Heart left ventricle (tissue), 13 donors: ENCODE data around the gene FOXR1.

ENCODE experiments used
- CTCF ChIP-seq, 12 donors: fragments of 200-600 bp; sonication (generic) in 4 of 12; IDR thresholded peaks; one replicate each; pipeline versions ENCODE4 v1.5.0 to v1.8.0; 2018 to 2022; ENCODE audit warnings: antibody characterized with exemption in 12 of 12, mild to moderate bottlenecking in 5 of 12
- POLR2A ChIP-seq, 2 donors: fragments of 450-650 bp; IDR thresholded peaks; one replicate each; pipeline ENCODE4 v1.6.1; 2017; ENCODE audit warnings: antibody characterized with exemption in 2 of 2, mild to moderate bottlenecking in 2 of 2, moderate library complexity in 2 of 2
- donor health status: ischemic (EF 13 %, LVEDD 7.1; RV severe dilation, severe dysfunction).
- donor health status: DM: no; HTN: yes; CAD: no.
- donor health status: DM: no; HTN: no; CAD: no.
- donor health status: ischemic (EF 25% LVEDD 6.9; RV normal size, moderate dysfunction).
- donor health status: ischemic (EF 25% LVEDD 5.7; RV mildly dilated, moderate dysfunction).
- donor health status: ischemic (EF 35%, LVEDD 5.7; RV mildly dilated, moderate dysfunction).
- donor health status: nonischemic (EF 11% LVEDD 7.7; RV severe dilation, severe dysfunction).
- donor health status: DM: yes; HTN: yes; CAD: no.
- donor health status: PGD.
- donor health status: ischemic (EF 29% LVEDD 5.4; RV normal size, mild dysfunction).
- donor health status: nonischemic (EF 23%, LVEDD 6.1; RV moderate dilation, normal function).

- TF ChIP-seq CTCF (IDR thresholded peaks at IDR 0.05) (peak in 7 of 12 donors; percentile 72 to 97 (median 86)), POLR2A (IDR thresholded peaks at IDR 0.05) (peak in 1 of 2 donors; percentile 53)
These were observed 58.9 kb downstream of the FOXR1 start, which contains the start of gene SLC37A4 for GRCh38 chr11:119030329-119031047.
